Activated CD4-positive, alpha-beta T cell treated with anti-CD3 and anti-CD28 coated beads, Interleukin-2, amount 10 ng/mL, durations not matched to agents 24 days and 14 days (primary cell): Measurements from ENCODE around the gene BBS9. TPM values are rescaled to one million over a fixed set of nuclear protein-coding genes. Genes with fewer than 3 reads are reported as not detected.

Experiments
- DNase-seq: peaks from one replicate; pipeline ENCODE4 v3.0.0; 2022
- H3K27ac Mint-ChIP-seq: one replicate; pipeline ENCODE4 v1.8.0; 2022; ENCODE audit warnings: mild to moderate bottlenecking, mixed read lengths
- H3K27me3 Mint-ChIP-seq: one replicate; pipeline ENCODE4 v1.8.0; 2022; ENCODE audit warnings: mixed read lengths
- H3K36me3 Mint-ChIP-seq: one replicate; pipeline ENCODE4 v1.8.0; 2022; ENCODE audit warnings: low read depth, mild to moderate bottlenecking, mixed read lengths
- H3K4me1 Mint-ChIP-seq: one replicate; pipeline ENCODE4 v1.8.0; 2021; ENCODE audit warnings: mixed read lengths
- H3K4me3 Mint-ChIP-seq: one replicate; pipeline ENCODE4 v1.8.0; 2022; ENCODE audit warnings: mild to moderate bottlenecking, moderate library complexity, mixed read lengths
- H3K9me3 Mint-ChIP-seq: one replicate; pipeline ENCODE4 v1.8.0; 2021; ENCODE audit warnings: mixed read lengths
- intact Hi-C: fragments of 100-400 bp; cut with micrococcal nuclease; formaldehyde crosslinking; loops from one replicate; pipeline ENCODE4 v1.15.1; 2023
- total RNA-seq: library from RNA; stranded (reverse); gene quantifications from 2 replicates; pipeline ENCODE4 v1.2.3, GENCODE V29; 2022

BBS9 gene
- total RNA-seq, 1 donor from 2014 or later = 4.3 TPM

DNA sequence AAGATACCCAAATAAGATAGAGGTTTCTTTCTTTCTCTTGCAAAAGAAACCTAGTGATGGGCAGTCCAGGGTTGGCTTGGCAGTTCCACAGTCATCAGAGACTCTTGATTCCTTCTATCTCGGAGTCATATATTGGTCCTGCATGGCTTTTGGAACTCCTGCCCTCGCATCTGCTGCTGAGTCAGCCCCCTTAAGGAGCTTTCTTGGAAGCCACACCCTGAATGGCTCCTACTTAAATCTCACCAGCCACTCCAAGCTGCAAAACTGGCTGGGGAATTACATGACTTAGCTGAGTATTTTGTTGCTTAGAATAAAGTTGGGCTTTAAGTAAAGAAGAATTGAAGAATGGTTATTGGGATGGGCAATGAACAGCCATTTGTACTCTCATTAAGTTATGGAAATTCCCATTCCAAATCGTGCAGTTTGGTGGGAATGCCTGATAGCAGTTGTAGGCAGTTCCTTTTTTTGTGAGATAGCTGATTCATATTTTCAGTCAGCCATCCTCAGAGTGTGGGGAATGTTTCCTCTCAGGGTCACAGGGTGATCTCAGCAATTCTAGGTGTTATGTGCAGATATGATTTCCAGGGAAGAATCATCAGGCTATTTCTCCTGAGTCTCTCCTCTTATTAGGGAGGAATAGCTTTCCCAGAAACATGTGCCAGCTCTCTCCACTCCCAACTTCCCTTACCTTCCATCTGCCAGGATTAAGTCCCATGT, 209.9 kb downstream of the BBS9 start:
- no peak overlapping the region for H3K27ac Mint-ChIP-seq
- H3K4me1 Mint-ChIP-seq = no peaks in the 10 kb centered on the region
- intact Hi-C loops = no loop called here
- no peaks in the 10 kb centered on the region for H3K36me3 Mint-ChIP-seq
- DNase-seq = no peak
- H3K4me3 Mint-ChIP-seq = no peak overlapping the region
- no peaks in the 10 kb centered on the region for H3K9me3 Mint-ChIP-seq
- H3K27me3 Mint-ChIP-seq = no peaks in the 10 kb centered on the region

DNA sequence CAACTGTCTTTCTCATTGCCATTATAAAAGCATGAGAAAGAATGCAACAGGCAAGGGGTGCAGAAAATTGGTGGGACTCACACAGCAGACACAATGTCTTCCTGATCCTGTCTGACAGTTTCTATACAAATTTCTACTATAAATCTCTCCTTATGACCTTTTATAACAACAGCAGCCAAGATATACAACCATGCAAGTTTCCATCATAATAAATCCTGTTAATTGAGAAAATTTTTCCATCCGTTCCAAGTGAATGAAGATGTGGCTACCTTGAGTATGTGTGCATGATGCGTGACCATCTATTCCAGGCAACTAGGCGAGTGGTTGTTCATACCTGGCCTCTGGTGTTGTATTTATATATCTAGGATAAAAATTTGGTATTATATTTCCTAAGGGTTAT, 216.7 kb downstream of the BBS9 start:
- DNase-seq = no peak
- no peaks in the 10 kb centered on the region for H3K27me3 Mint-ChIP-seq
- no peak overlapping the region for H3K4me3 Mint-ChIP-seq
- no peaks in the 10 kb centered on the region for H3K4me1 Mint-ChIP-seq
- no peaks in the 10 kb centered on the region for H3K36me3 Mint-ChIP-seq
- H3K9me3 Mint-ChIP-seq = no peaks in the 10 kb centered on the region
- no peak overlapping the region for H3K27ac Mint-ChIP-seq
- intact Hi-C loops = no loop called here

DNA sequence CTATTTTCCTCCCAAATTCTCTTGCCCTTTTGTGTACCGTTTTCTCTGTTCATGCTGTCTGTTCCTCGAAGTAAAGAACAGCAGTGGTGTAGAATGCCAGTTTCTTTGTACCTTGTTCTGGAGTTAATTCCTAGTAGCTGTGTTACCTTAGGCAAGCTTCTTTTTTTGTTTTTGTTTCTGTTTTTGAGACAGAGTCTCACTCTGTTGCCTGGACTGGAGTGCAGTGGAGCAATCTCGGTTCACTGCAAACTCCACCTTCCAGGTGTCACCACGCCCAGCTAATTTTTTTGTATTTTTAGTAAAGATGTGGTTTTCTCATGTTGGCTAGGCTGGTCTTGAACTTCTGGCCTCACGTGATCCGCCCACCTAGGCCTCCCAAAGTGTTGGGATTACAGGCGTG, 221.2 kb downstream of the BBS9 start:
- no peak overlapping the region for H3K4me3 Mint-ChIP-seq
- H3K4me1 Mint-ChIP-seq = no peaks in the 10 kb centered on the region
- no peaks in the 10 kb centered on the region for H3K9me3 Mint-ChIP-seq
- intact Hi-C loops = no loop called here
- H3K27ac Mint-ChIP-seq = no peak overlapping the region
- no peaks in the 10 kb centered on the region for H3K36me3 Mint-ChIP-seq
- DNase-seq = no peak
- no peaks in the 10 kb centered on the region for H3K27me3 Mint-ChIP-seq

DNA sequence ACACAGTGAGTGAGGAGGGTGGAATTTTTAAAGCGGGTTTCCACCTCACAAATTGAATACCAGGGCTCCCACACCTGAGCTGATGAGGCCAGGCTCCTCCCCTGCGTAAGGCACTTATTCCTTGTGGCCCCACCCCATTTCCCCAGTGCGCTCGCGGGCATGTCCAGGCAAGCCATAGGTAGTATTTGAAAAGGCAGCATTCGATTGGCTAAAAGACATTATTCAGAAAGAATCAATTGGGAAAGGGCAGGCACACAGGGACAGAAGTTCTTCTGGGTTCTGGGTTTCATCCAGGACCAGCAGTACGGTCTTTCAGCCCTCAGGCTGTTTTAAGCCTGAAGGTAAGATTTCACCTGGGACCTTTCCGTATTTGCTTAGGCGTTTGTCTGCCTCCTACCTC, 222.3 kb downstream of the BBS9 start:
- intact Hi-C loops = no loop called here
- Mint-ChIP-seq H3K36me3 (no peaks in the 10 kb centered on the region), H3K27me3 (no peaks in the 10 kb centered on the region), H3K27ac (no peak overlapping the region), H3K9me3 (no peaks in the 10 kb centered on the region), H3K4me1 (no peaks in the 10 kb centered on the region), H3K4me3 (no peak overlapping the region)
- DNase-seq = no peak

DNA sequence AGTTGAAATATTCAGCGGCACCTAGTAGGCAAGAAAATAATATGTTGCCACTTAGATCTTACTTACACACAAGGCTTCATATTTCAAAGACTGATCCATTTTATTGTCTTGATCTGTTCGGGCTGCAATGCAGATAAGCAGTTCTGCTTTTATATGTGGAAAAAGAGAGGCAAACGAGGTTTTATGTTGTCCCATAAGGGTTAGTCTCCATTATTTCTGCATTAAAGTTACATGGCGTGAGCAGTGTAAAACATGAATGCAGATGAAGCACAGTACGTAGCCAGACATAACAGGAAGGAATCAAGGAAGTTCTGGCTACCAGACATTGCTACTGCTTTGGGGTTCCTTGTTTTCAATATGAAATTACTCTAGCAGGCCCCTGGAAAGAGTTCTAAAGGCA, 224.8 kb downstream of the BBS9 start:
- intact Hi-C loops = no loop called here
- Mint-ChIP-seq H3K9me3 (no peaks in the 10 kb centered on the region), H3K27me3 (no peaks in the 10 kb centered on the region), H3K4me1 (no peaks in the 10 kb centered on the region), H3K36me3 (no peaks in the 10 kb centered on the region), H3K27ac (no peak overlapping the region), H3K4me3 (no peak overlapping the region)
- DNase-seq = no peak

DNA sequence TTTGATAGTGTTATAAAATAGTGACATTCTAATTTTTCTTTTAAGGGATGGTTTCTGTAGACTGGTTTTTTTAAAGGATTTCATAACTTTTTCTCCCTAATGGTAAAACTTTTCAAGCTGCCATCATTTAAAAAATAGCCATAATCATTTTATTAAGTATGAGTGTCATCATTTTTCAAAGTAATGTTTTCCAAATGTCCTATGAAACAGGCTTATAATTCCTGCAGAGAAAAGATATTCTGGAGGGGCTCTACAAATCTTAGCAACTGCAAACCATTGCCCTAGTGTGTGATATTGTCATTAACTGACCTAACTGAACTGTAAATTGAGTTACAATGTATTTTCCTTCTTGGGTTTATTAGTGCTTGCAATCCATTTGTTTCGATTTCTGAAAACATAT, 226.0 kb downstream of the BBS9 start:
- no peaks in the 10 kb centered on the region for H3K27me3 Mint-ChIP-seq
- no peaks in the 10 kb centered on the region for H3K9me3 Mint-ChIP-seq
- no peak overlapping the region for H3K27ac Mint-ChIP-seq
- no peaks in the 10 kb centered on the region for H3K36me3 Mint-ChIP-seq
- no peak for DNase-seq
- no peak overlapping the region for H3K4me3 Mint-ChIP-seq
- H3K4me1 Mint-ChIP-seq = no peaks in the 10 kb centered on the region
- intact Hi-C loops = no loop called here

DNA sequence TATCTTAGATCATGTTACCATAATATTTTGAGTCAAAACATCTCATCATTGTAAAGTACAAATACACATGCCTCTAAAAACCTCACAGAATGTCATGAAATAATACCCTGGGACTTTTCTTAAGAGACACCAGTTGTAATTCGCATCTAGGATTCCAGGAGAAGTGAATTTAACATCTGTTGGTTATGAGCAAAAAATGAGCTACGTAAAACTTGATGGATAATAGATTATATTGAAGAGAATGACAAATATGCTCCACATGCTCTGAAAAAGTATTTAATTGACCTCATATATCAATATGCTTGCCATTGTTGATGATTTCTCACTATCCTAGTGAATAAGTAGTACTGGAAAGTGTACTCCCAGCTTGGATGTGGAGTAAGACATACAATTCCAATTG, 227.0 kb downstream of the BBS9 start:
- Mint-ChIP-seq H3K27me3 (no peaks in the 10 kb centered on the region), H3K36me3 (no peaks in the 10 kb centered on the region), H3K4me1 (no peaks in the 10 kb centered on the region), H3K27ac (no peak overlapping the region), H3K9me3 (no peaks in the 10 kb centered on the region), H3K4me3 (no peak overlapping the region)
- intact Hi-C loops = no loop called here
- DNase-seq = no peak

DNA sequence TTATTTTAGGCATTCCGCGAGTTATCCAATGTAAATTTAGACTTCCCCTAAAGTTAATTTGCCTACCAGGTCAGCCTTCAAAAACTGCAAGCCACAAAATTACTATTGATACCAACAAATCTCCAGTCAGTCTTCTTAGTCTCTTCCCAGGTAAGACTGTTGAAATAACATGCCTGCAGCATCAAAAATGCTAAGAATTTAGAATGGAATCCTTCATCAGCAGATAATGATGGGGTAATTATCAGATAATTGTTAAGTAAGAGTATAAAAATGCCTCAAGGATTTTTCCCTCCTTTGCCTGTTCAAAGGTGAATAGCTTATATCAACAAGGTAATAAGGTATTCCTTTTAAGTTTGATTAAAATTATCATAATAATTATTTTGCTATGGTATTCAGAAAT, 228.5 kb downstream of the BBS9 start:
- no peak overlapping the region for H3K27ac Mint-ChIP-seq
- intact Hi-C loops = no loop called here

DNA sequence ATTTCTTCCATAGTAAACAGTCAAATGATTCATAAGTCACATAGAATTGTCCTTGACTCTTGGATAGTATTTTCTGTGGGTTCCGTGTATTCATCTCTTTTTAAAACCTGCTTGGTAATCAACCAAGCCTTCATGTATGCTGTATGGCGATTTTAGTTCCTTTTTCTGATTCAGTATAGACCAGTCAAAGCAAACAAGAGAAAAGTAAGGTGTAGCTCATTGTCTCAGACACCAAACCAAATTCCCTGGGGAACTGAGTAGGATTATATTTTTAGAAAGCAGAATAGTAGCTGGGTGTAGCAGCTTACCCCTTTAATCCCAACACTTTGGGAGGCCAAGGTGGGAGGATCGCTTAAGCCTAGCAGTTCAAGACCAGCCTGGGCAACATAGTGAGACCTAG, 240.5 kb downstream of the BBS9 start:
- Mint-ChIP-seq H3K4me1 (no peaks in the 10 kb centered on the region), H3K27me3 (no peaks in the 10 kb centered on the region), H3K9me3 (no peaks in the 10 kb centered on the region), H3K27ac (no peak overlapping the region), H3K4me3 (no peak overlapping the region), H3K36me3 (no peaks in the 10 kb centered on the region)
- intact Hi-C loops = no loop called here
- DNase-seq = no peak

More for the DNA sequence above, 228.5 kb downstream of the BBS9 start:
- Mint-ChIP-seq H3K36me3 (no peaks in the 10 kb centered on the region), H3K9me3 (no peaks in the 10 kb centered on the region), H3K4me3 (no peak overlapping the region), H3K4me1 (no peaks in the 10 kb centered on the region), H3K27me3 (no peaks in the 10 kb centered on the region)
- DNase-seq = no peak

DNA sequence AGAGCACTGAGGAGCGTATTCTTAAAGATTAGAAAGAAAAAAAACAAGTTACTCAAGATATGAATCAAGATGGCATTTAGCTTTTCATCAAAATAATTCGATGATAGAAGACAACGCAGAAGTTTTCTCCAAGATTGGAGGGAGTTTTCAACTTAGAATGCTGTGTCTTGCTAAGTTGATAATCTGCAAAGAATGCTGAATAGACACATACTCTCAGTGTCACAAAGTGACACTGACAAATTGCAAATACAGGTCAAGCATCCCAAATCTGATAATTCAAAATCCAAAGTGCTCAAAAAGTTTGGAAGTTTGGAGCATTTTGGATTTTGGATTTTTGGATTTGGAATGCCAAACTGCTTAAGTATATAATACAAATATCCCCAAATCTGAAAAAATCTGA, 243.8 kb downstream of the BBS9 start:
- DNase-seq = no peak
- intact Hi-C loops = no loop called here
- Mint-ChIP-seq H3K36me3 (no peaks in the 10 kb centered on the region), H3K9me3 (no peaks in the 10 kb centered on the region), H3K27me3 (no peaks in the 10 kb centered on the region), H3K4me3 (no peak overlapping the region), H3K4me1 (no peaks in the 10 kb centered on the region), H3K27ac (no peak overlapping the region)

DNA sequence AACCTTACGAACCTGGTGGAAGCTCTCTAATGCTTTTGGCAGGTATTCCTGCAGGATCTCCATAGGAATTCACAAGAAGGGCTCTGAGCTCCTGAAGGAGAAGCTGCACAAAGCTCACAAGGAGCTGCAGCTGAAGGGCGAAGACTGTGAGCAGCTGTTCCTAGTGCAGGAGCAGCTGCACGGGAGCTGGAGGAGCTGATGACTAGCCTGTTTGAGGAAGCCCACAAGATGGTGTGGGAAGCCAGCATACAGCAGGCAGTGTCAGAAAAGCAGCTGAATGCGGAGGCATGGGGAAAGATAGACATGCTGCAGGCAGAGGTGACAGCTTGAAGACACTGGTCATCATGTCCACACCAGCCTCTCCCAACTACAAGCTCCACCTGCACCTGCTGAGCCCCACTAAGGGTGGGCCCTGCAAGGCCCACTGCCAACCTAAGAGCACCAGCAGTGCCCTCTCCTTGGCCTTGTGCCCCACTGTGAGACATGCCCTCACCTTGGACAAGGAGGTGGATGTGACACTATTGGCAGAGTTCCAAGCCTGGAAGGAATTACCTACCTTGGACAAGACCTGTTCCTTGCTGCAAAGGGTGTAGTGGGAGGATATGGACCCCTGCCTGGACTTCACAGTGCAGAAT, 250.6 kb downstream of the BBS9 start:
- H3K4me1 Mint-ChIP-seq = no peaks in the 10 kb centered on the region
- H3K27ac Mint-ChIP-seq = no peak overlapping the region
- no peaks in the 10 kb centered on the region for H3K36me3 Mint-ChIP-seq
- no peak overlapping the region for H3K4me3 Mint-ChIP-seq
- no peak for DNase-seq
- H3K9me3 Mint-ChIP-seq = no peaks in the 10 kb centered on the region
- intact Hi-C loops = no loop called here
- no peaks in the 10 kb centered on the region for H3K27me3 Mint-ChIP-seq

DNA sequence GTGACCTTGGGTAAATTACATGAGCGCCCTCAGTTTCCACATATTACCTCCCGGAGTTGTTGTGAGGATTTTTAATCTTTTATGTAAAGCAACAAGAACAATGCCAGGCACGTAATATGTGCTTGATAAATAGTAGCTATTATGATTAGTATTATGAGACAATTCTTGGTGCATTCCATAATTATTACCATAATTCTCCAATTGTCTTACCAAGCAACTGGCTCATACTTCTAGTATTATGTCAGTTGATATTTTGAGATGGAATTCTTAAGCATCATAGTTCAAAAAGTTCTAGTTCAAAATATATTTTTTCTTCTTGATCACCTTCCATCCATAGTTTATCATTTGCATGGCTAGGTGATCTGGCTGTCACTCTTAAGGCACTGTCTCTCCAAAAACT, 259.0 kb downstream of the BBS9 start:
- Mint-ChIP-seq H3K4me3 (no peak overlapping the region), H3K9me3 (no peaks in the 10 kb centered on the region), H3K27ac (no peak overlapping the region), H3K27me3 (no peaks in the 10 kb centered on the region), H3K36me3 (no peaks in the 10 kb centered on the region), H3K4me1 (no peaks in the 10 kb centered on the region)
- intact Hi-C loops = no loop called here
- no peak for DNase-seq

DNA sequence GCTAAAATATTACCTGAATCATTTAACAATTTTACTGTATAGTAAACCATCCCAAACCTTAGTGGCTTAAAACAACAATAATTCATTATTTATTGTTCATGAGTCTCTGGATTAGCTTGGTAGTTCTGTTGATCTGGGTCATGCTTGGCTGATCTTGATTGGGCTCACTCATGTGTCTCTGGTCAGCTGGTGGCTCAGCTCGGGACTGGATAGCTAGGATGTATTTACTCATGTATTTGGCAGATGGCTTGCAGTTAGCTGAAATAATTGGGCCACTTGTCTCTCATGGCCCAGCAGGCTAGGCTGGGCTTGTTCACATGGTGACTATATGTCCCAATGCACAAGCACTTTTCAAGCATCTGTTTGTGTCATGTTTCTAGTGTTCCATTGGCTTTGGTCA, 262.8 kb downstream of the BBS9 start:
- Mint-ChIP-seq H3K4me3 (no peak overlapping the region), H3K4me1 (peaks cover 4% of the 10 kb centered on the region)
- intact Hi-C loops = no loop called here

DNA sequence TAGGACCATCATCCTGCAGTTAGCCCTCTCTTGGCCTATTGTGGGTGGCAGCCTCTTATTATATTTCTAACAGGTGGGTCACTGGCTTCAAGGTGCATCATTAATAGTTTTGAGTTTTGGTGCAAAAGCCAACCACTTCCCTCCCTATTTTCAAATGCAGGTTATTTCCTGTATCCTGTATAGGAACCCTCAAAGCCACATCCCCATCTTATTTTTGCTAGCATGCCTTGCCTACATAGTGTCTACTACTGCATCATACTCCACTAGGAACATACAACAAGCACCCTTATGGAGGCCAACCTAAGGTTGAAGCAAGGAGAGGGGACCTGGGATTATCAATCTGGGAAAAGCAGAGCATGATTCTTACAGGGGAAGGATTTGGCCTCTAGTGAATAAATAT, 264.4 kb downstream of the BBS9 start:
- intact Hi-C loops = no loop called here
- DNase-seq = no peak
- no peaks in the 10 kb centered on the region for H3K27me3 Mint-ChIP-seq
- H3K9me3 Mint-ChIP-seq = peaks cover 5% of the 10 kb centered on the region
- no peak overlapping the region for H3K27ac Mint-ChIP-seq
- H3K36me3 Mint-ChIP-seq = no peaks in the 10 kb centered on the region
- peaks cover 4% of the 10 kb centered on the region for H3K4me1 Mint-ChIP-seq
- H3K4me3 Mint-ChIP-seq = no peak overlapping the region

More for the DNA sequence above, 262.8 kb downstream of the BBS9 start:
- peaks cover 5% of the 10 kb centered on the region for H3K9me3 Mint-ChIP-seq
- no peaks in the 10 kb centered on the region for H3K36me3 Mint-ChIP-seq
- DNase-seq = no peak
- H3K27ac Mint-ChIP-seq = no peak overlapping the region
- no peaks in the 10 kb centered on the region for H3K27me3 Mint-ChIP-seq

DNA sequence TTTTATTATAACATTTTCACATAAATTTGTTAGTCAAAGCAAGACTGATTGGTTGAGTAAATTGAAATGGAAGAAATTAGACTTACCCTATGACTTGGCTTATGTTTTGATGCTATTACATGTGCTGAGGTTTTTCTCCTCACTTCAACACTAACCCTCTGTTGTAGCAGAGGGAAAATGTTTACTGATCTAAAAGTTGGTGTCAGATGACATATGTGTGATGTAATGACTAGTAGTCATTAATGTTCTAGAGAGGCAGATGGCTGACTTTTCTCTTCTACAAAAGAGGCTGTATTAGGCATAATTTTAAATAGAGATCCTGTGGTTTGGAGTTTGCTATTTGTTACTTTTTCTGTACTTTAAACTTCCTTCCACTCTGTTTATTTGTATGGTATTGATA, 266.0 kb downstream of the BBS9 start:
- peaks cover 4% of the 10 kb centered on the region for H3K4me1 Mint-ChIP-seq
- peaks cover 5% of the 10 kb centered on the region for H3K9me3 Mint-ChIP-seq
- no peaks in the 10 kb centered on the region for H3K36me3 Mint-ChIP-seq
- intact Hi-C loops = no loop called here
- no peak overlapping the region for H3K4me3 Mint-ChIP-seq
- no peaks in the 10 kb centered on the region for H3K27me3 Mint-ChIP-seq
- no peak overlapping the region for H3K27ac Mint-ChIP-seq
- DNase-seq = no peak
